Heart left ventricle (tissue), 13 donors: ENCODE data around the gene ARL4C.

Source experiments
- POLR2A ChIP-seq, 2 donors: fragments of 450-650 bp; IDR thresholded peaks; one replicate each; pipeline ENCODE4 v1.6.1; 2017; ENCODE audit warnings: antibody characterized with exemption in 2 of 2, mild to moderate bottlenecking in 2 of 2, moderate library complexity in 2 of 2
- TF ChIP-seq, protein P1 (sequence below), 12 donors: fragments of 200-600 bp; sonication (generic) in 4 of 12; IDR thresholded peaks; one replicate each; pipeline versions ENCODE4 v1.5.0 to v1.8.0; 2018 to 2022; ENCODE audit warnings: antibody characterized with exemption in 12 of 12, mild to moderate bottlenecking in 5 of 12
- donor health status: ischemic (EF 13 %, LVEDD 7.1; RV severe dilation, severe dysfunction).
- donor health status: DM: no; HTN: yes; CAD: no.
- donor health status: DM: no; HTN: no; CAD: no.
- donor health status: ischemic (EF 25% LVEDD 6.9; RV normal size, moderate dysfunction).
- donor health status: ischemic (EF 25% LVEDD 5.7; RV mildly dilated, moderate dysfunction).
- donor health status: ischemic (EF 35%, LVEDD 5.7; RV mildly dilated, moderate dysfunction).
- donor health status: nonischemic (EF 11% LVEDD 7.7; RV severe dilation, severe dysfunction).
- donor health status: DM: yes; HTN: yes; CAD: no.
- donor health status: PGD.
- donor health status: ischemic (EF 29% LVEDD 5.4; RV normal size, mild dysfunction).
- donor health status: nonischemic (EF 23%, LVEDD 6.1; RV moderate dilation, normal function).

- TF ChIP-seq, protein P1, sequence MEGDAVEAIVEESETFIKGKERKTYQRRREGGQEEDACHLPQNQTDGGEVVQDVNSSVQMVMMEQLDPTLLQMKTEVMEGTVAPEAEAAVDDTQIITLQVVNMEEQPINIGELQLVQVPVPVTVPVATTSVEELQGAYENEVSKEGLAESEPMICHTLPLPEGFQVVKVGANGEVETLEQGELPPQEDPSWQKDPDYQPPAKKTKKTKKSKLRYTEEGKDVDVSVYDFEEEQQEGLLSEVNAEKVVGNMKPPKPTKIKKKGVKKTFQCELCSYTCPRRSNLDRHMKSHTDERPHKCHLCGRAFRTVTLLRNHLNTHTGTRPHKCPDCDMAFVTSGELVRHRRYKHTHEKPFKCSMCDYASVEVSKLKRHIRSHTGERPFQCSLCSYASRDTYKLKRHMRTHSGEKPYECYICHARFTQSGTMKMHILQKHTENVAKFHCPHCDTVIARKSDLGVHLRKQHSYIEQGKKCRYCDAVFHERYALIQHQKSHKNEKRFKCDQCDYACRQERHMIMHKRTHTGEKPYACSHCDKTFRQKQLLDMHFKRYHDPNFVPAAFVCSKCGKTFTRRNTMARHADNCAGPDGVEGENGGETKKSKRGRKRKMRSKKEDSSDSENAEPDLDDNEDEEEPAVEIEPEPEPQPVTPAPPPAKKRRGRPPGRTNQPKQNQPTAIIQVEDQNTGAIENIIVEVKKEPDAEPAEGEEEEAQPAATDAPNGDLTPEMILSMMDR (IDR thresholded peaks at IDR 0.05): no peak
- no peak for TF ChIP-seq POLR2A (IDR thresholded peaks at IDR 0.05)
These were observed 21.1 kb upstream of the ARL4C start for GRCh38 chr2:234517971-234518370.
